GM10248 (cell line): Measurements from ENCODE around the gene GPR173.

Source experiments
- CTCF ChIA-PET: fragments of 300-600 bp; sonication (Branson Sonifier 250); formaldehyde crosslinking; extraction: SDS; loops from one replicate; lab custom pipeline; 2021; ENCODE audit warnings: antibody characterized with exemption; lab: Yijun Ruan, JAX
- POLR2A ChIA-PET: fragments of 350-650 bp; sonication (Branson Sonifier 250); formaldehyde crosslinking; extraction: SDS; loops from one replicate; lab custom pipeline; 2020; ENCODE audit warnings: antibody characterized with exemption; lab: Yijun Ruan, JAX
- DNase-seq: peaks from one replicate; pipeline ENCODE4 v3.0.0; 2012; ENCODE audit errors: extremely low spot score
- CTCF ChIP-seq: IDR thresholded peaks from 2 replicates; pipeline ENCODE4 v1.5.1; 2012; ENCODE audit warnings: mild to moderate bottlenecking, low read depth; ENCODE audit errors: extremely low read depth, missing control alignments, control extremely low read depth

Gene GPR173

GRCh38 chrX:53073115-53073586 is 24.6 kb downstream of the GPR173 start:
- no peak for DNase-seq
- ChIA-PET POLR2A (interaction anchor here (0.5 to 0.9 kb wide), 4 partner anchors 9 to 138 kb away, joined by 3 to 8 read pairs (median 6); partner anchors contain the start of gene TSPYL2), CTCF (interaction anchor here (3.4 kb wide), 1 partner anchor 17 kb away, joined by 19 read pairs; no protein-coding TSS in a partner anchor)
- TF ChIP-seq CTCF = no peak

GRCh38 chrX:53075011-53075410 is 26.4 kb downstream of the GPR173 start:
- ChIA-PET POLR2A (no interaction called here), CTCF (no interaction called here)
- DNase-seq = no peak
- no peak for TF ChIP-seq CTCF

- POLR2A ChIA-PET = no interaction called here
- DNase-seq = no peak
- no peak for TF ChIP-seq CTCF
- CTCF ChIA-PET = no interaction called here
Measured at GRCh38 chrX:53076671-53077070, 28.1 kb downstream of the GPR173 start.

- ChIA-PET CTCF (interaction anchor here (1.1 to 1.2 kb wide), 2 partner anchors 10 to 12 kb away, joined by 3 to 5 read pairs; no protein-coding TSS in a partner anchor), POLR2A (interaction anchor here (0.6 kb wide), 1 partner anchor 39 kb away, joined by 6 read pairs; no protein-coding TSS in a partner anchor)
- no peak for DNase-seq
- TF ChIP-seq CTCF = peak; percentile 16
Measured at GRCh38 chrX:53077207-53078197, 28.9 kb downstream of the GPR173 start.

GRCh38 chrX:53078943-53079342 is 30.4 kb downstream of the GPR173 start:
- POLR2A ChIA-PET = no interaction called here
- CTCF ChIA-PET = interaction anchor here (1.1 to 1.2 kb wide), 2 partner anchors 10 to 12 kb away, joined by 3 to 5 read pairs; no protein-coding TSS in a partner anchor
- no peak for DNase-seq
- TF ChIP-seq CTCF = no peak
